Fibroblast of mammary gland (primary cell): ENCODE measurements around the gene BMP5.

ENCODE experiments used
- DNase-seq: peaks from one replicate; pipeline ENCODE4 v3.0.0-alpha.2; 2010; ENCODE audit warnings: low read depth
- H3K4me3 ChIP-seq: 2 replicates; pipeline ENCODE4 v1.5.1; 2011; ENCODE audit warnings: low read depth, mild to moderate bottlenecking, low read length, moderate library complexity; ENCODE audit not compliant: control insufficient read depth
- CTCF ChIP-seq: conservative IDR thresholded peaks from 2 replicates; pipeline ENCODE4 v1.5.1; 2011; ENCODE audit warnings: low read depth, low read length, inconsistent platforms; ENCODE audit not compliant: control insufficient read depth, insufficient read depth

Gene BMP5

DNA sequence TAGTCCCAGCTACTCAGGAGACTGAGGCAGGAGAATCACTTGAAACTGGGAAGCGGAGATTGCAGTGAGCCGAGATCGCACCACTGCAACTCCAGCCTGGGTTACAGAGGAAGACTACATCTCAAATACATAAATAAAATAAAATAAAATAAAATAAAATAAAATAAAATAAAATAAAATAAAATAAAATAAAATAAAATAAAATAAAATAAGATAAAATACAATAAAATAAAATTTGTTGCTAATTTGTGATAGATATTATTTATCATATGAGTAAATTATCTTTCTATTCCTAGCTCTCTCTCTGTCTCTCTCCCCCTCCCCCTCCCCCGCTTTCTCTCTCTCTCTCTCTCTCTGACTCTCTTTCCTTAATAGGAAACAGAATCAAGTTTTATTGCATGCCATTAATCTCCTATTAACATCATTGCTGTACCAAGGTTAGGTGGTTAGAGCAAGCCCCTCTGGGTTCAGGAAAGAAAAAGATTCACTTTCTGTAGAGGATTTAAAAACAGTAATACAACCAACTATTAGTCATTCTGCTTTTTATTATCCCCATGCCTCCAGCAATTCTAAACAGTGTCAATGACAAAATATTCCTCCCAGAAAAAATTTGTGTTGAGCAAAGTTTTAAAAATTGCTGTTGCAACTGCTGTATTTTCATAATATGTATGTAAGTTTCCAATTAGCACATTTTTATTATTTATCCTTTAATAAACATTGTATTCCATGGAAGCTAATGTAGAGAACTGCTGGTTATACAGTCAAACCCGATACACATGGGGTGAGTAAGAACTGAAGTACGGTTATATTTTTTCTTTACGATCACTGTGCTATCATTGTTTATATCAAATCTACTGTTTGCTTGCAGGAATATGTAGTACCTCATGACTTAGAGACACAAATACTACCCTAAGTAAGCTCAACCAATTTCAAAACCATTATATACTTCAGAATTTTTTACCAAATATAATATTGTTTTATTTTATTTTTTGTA, 22.1 kb downstream of the BMP5 start:
- DNase-seq, result no peak
- no peak for TF ChIP-seq CTCF
- no peak overlapping the region for H3K4me3 ChIP-seq

GRCh38 chr6:55841341-55841740, 34.0 kb downstream of the BMP5 start:
- H3K4me3 ChIP-seq, result no peak overlapping the region
- DNase-seq, result no peak
- no peak for TF ChIP-seq CTCF

DNA sequence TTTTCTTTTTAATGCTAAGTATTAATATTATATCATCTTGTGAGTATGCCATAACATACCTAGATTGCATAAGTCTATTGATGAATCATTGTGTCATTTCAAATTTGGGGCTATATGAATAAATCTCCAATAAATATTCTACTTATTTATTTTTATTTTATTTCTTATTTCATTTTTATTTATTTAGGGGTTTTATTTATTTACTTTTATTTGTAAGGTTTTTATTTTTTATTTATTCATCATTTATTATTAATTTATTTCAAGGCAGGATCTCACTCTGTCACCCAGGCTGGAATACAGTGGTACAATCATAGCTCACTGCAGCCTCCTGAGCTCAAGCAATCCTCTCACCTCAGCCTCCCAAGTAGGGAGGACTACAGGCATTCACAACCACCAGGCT, 36.3 kb downstream of the BMP5 start:
- TF ChIP-seq CTCF, result no peak
- H3K4me3 ChIP-seq, result no peak overlapping the region
- DNase-seq, result no peak

DNA sequence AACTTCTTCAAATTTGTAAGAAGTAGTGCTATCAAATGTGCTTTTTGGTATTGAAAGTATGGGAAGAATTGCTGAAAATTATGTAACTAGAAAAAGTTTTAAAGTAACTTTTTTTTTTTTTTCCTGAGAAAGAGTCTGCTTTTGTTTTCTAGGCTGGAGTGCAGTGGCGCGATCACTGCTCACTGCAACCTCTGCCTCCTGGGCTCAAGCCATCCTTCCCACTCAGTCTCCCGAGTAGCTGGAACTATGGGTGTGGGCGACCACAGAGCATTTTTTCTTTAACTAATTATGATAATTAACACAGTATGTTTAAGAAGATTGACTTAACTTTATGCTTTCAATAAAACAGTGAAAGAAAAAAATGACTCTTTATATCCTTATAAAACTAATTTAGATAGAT, 38.4 kb downstream of the BMP5 start:
- peak; percentile 6 for DNase-seq
- H3K4me3 ChIP-seq, result no peak overlapping the region
- TF ChIP-seq CTCF, result no peak

DNA sequence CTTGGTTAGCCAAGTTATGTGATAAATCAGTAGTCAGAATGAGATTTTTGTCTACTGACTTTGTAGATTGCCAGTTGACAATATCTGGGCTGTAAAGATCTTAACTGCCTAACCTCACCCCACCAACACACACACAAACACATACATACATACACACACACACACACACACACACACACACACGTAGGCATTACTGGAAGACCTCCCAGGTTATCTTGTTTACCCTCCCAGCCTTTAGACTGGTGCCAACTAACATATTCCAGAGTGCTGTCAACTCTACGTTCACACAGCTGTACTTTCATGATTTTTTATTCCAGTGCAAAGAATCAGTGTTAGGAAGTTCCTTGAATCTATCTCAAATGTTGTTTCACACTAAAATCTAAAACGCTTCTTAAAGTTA, 38.9 kb downstream of the BMP5 start:
- no peak overlapping the region for H3K4me3 ChIP-seq
- no peak for TF ChIP-seq CTCF
- peak; percentile 12 for DNase-seq

GRCh38 chr6:55835220-55835619, 40.2 kb downstream of the BMP5 start:
- TF ChIP-seq CTCF, result no peak
- no peak for DNase-seq
- no peak overlapping the region for H3K4me3 ChIP-seq

GRCh38 chr6:55833284-55833683, 42.1 kb downstream of the BMP5 start:
- no peak for TF ChIP-seq CTCF
- no peak overlapping the region for H3K4me3 ChIP-seq
- DNase-seq, result no peak
